Testis (tissue), 3 donors: ENCODE results near the gene RPS21. TPM values are rescaled to one million over a fixed set of nuclear protein-coding genes. Genes with fewer than 3 reads are reported as not detected.

Experiments used
- DNase-seq: peaks from one replicate; pipeline ENCODE4 v3.0.0-alpha.2; 2019
- H3K27ac ChIP-seq, 2 donors: fragments of 200-600 bp; sonication (generic); one replicate each; pipeline ENCODE4 v1.5.1; 2019
- H3K27me3 ChIP-seq: fragments of 200-600 bp; sonication (generic); one replicate; pipeline ENCODE4 v1.5.1; 2019
- H3K36me3 ChIP-seq: fragments of 200-600 bp; sonication (generic); one replicate; pipeline ENCODE4 v1.5.1; 2017; ENCODE audit warnings: low read depth; ENCODE audit errors: missing control alignments
- H3K4me1 ChIP-seq: fragments of 200-600 bp; sonication (generic); one replicate; pipeline ENCODE4 v1.5.1; 2019
- H3K4me3 ChIP-seq, 2 donors: fragments of 200-600 bp; sonication (generic); one replicate each; pipeline ENCODE4 v1.5.1; 2017 to 2019
- H3K9me3 ChIP-seq: fragments of 200-600 bp; sonication (generic); one replicate; pipeline ENCODE4 v1.5.1; 2017
- CTCF ChIP-seq, 3 experiments: fragments of 450-650 bp in 2 of 3; fragments of 200-600 bp in 1 of 3; sonication (generic) in 1 of 3; IDR thresholded peaks; one replicate each; pipeline ENCODE4 v1.5.1; 2016 to 2019; ENCODE audit warnings: antibody characterized with exemption in 3 of 3, mild to moderate bottlenecking in 2 of 3, moderate library complexity in 1 of 3
- POLR2A ChIP-seq: fragments of 450-650 bp; IDR thresholded peaks from one replicate; pipeline ENCODE4 v1.6.1; 2017; ENCODE audit warnings: antibody characterized with exemption, mild to moderate bottlenecking, moderate library complexity
- WGBS, 2 donors: methylation state at CpG; one replicate each; pipeline ENCODE4 v1.1.5; 2018; 5-methylcytosine and 5-hydroxymethylcytosine counted together
- intact Hi-C: fragments of 100-400 bp; cut with DNase I; formaldehyde crosslinking; loops from one replicate; pipeline ENCODE4 v1.15.1; 2023; ENCODE audit warnings: low total_unique reads
- polyA plus RNA-seq: library from polyadenylated mRNA; stranded (reverse); fragments of 350-450 nt; fragmentation: Illumina TruSeq; extraction: RNeasy Lipid Tissue Mini Kit (QIAGEN cat#74804); gene quantifications from one replicate; pipeline ENCODE4 v1.2.3, GENCODE V29; 2014; ENCODE audit warnings: low read depth, low replicate concordance; ENCODE audit not compliant: insufficient read depth
- total RNA-seq, 2 donors: library from RNA; depleted of rRNA; stranded (reverse); fragments of >200 nt; gene quantifications; one replicate each; pipeline ENCODE4 v1.2.3, GENCODE V29; 2016

The RPS21 gene
- total and polyA plus RNA-seq, 3 donors from 2014 or later, result 548 to 1,387 (median 1,052) TPM

- intact Hi-C loops, result no loop called here
- Histone ChIP-seq H3K9me3 (no peaks in the 10 kb centered on the region), H3K4me1 (peaks cover 3% of the 10 kb centered on the region), H3K4me3 (no peak overlapping the region), H3K36me3 (no peaks in the 10 kb centered on the region), H3K27me3 (no peaks in the 10 kb centered on the region), H3K27ac (no peak overlapping the region)
- no peak for DNase-seq
- no peak for TF ChIP-seq POLR2A
- WGBS, 2 donors, result 85 to 89% methylated on average over 19 to 33 of the region's 34 CpGs
Measured at GRCh38 chr20:62346398-62347150, 40.3 kb upstream of the RPS21 start.

- peaks cover 3% of the 10 kb centered on the region for H3K4me1 ChIP-seq
- TF ChIP-seq POLR2A (no peak), CTCF (IDR thresholded peaks at IDR 0.05) (no peak)
- WGBS, 2 donors, result 95% methylated on average over 10 of the region's 10 CpGs; no CpG with 5 or more reads in 1 of the 2 donors
- no peaks in the 10 kb centered on the region for H3K36me3 ChIP-seq
- no peaks in the 10 kb centered on the region for H3K27me3 ChIP-seq
- DNase-seq, result no peak
- H3K4me3 ChIP-seq, result no peak overlapping the region
- H3K27ac ChIP-seq, result no peak overlapping the region
- intact Hi-C loops, result no loop called here
- no peaks in the 10 kb centered on the region for H3K9me3 ChIP-seq
Measured at GRCh38 chr20:62347151-62347404, 39.8 kb upstream of the RPS21 start.

GRCh38 chr20:62347445-62347844, 39.5 kb upstream of the RPS21 start:
- Histone ChIP-seq H3K27ac (no peak overlapping the region), H3K36me3 (no peaks in the 10 kb centered on the region), H3K9me3 (no peaks in the 10 kb centered on the region), H3K27me3 (no peaks in the 10 kb centered on the region), H3K4me1 (peaks cover 3% of the 10 kb centered on the region), H3K4me3 (no peak overlapping the region)
- intact Hi-C loops, result no loop called here
- TF ChIP-seq CTCF (IDR thresholded peaks at IDR 0.05), result no peak
- no peak for TF ChIP-seq POLR2A
- DNase-seq, result no peak
- 65 to 95% methylated on average over 6 to 9 of the region's 9 CpGs for WGBS, 2 donors

- no peak overlapping the region for H3K27ac ChIP-seq
- no peaks in the 10 kb centered on the region for H3K9me3 ChIP-seq
- H3K36me3 ChIP-seq, result no peaks in the 10 kb centered on the region
- peaks cover 11% of the 10 kb centered on the region for H3K4me1 ChIP-seq
- H3K27me3 ChIP-seq, result no peaks in the 10 kb centered on the region
- intact Hi-C loops, result no loop called here
- no peak overlapping the region for H3K4me3 ChIP-seq
- WGBS, 2 donors, result 96 to 100% methylated on average over 1 of the region's 1 CpG
- no peak for DNase-seq
- TF ChIP-seq CTCF (IDR thresholded peaks at IDR 0.05) (no peak), POLR2A (no peak)
Measured at GRCh38 chr20:62348604-62349003, 38.3 kb upstream of the RPS21 start.

GRCh38 chr20:62349556-62350097, 37.3 kb upstream of the RPS21 start:
- 71 to 100% methylated on average over 4 to 5 of the region's 7 CpGs for WGBS, 2 donors
- no peak overlapping the region for H3K4me3 ChIP-seq
- no peaks in the 10 kb centered on the region for H3K36me3 ChIP-seq
- no peaks in the 10 kb centered on the region for H3K27me3 ChIP-seq
- DNase-seq, result no peak
- H3K27ac ChIP-seq, result no peak overlapping the region
- H3K9me3 ChIP-seq, result no peaks in the 10 kb centered on the region
- H3K4me1 ChIP-seq, result peaks cover 13% of the 10 kb centered on the region
- intact Hi-C loops, result no loop called here
- TF ChIP-seq POLR2A (no peak), CTCF (IDR thresholded peaks at IDR 0.05) (no peak)
